ENCODE results near the gene DNAH2.
A peak's percentile ranks its signal among the peaks of the same experiment; 100 is the strongest.

Gene DNAH2, protein sequence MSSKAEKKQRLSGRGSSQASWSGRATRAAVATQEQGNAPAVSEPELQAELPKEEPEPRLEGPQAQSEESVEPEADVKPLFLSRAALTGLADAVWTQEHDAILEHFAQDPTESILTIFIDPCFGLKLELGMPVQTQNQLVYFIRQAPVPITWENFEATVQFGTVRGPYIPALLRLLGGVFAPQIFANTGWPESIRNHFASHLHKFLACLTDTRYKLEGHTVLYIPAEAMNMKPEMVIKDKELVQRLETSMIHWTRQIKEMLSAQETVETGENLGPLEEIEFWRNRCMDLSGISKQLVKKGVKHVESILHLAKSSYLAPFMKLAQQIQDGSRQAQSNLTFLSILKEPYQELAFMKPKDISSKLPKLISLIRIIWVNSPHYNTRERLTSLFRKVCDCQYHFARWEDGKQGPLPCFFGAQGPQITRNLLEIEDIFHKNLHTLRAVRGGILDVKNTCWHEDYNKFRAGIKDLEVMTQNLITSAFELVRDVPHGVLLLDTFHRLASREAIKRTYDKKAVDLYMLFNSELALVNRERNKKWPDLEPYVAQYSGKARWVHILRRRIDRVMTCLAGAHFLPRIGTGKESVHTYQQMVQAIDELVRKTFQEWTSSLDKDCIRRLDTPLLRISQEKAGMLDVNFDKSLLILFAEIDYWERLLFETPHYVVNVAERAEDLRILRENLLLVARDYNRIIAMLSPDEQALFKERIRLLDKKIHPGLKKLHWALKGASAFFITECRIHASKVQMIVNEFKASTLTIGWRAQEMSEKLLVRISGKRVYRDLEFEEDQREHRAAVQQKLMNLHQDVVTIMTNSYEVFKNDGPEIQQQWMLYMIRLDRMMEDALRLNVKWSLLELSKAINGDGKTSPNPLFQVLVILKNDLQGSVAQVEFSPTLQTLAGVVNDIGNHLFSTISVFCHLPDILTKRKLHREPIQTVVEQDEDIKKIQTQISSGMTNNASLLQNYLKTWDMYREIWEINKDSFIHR (N-terminal part only)

DNA sequence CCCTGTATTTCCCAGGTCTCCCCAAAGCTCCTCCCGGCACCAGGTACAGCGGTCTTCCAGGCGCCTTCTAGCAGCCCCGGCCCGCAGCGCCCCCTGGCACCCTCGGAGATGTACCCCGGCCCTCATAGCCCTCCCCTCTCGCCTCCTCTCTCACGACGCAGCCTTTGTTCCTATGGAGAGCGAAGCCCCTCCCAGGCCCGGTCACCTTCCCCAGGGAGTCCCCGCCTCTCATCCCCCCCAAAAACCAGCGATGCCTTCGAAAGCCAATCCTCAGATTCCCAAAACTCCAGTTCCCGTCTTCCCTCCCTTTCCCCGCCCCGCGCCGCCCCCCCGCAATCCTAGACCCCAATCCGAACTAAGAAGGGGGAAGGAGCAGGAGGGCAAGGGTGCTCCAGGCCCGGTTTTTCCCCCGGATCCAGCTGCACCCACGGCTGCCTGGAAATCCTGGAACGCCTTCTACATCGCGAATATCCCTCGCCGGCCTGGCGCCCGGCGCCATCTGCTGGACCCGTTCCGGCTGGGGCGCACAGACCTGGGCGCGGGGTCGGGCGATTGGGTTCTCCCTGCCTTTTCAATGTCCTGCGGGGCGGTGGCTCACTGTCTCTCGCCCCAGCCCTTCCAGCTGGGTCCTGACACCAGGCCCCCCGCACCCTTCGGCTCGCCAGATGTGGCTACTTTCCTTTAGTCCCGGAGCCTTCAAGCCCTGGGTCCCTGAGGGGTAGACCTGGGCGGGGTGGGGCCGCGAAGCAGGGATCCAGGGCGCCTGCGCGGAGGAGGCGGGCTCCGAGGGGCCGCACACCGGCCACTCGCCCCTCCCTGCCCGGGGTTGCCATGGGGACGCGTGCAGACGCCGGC lies at the start of gene DNAH2:
DNAH2 (plus strand) TSS at position 844 of the 855 bp plus-strand sequence. CDS start 1,991 bp downstream, outside the sequence.
- peak; percentile 59 for DNase-seq (ENCODE audit: low read depth)
- peak within 1 kb of the TSS; percentile 68 for H3K4me3 ChIP-seq (ENCODE audit: low read depth, low read length)

DNA sequence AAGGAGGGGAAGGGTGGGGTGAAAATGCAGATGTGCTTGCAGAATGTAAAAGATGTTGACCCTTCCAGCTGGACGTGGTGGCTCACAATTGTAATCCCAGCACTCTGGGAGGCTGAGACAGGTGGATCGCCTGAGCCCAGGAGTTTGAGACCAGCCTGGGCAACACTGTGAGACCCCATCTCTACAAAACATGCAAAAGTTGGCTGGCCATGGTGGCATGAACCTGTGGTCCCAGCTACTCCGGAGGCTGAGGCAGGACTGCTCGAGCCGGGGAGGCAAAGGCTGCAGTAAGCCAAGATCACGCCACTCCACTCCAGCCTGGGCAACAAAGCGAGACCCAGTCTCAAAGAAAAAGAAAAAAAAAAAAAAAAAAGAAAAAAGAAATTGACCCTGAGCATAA lies 49.1 kb upstream of the DNAH2 start:
- H3K4me3 ChIP-seq (ENCODE audit: low read depth, low read length) = no peak overlapping the region
- DNase-seq (ENCODE audit: low read depth) = no peak

DNA sequence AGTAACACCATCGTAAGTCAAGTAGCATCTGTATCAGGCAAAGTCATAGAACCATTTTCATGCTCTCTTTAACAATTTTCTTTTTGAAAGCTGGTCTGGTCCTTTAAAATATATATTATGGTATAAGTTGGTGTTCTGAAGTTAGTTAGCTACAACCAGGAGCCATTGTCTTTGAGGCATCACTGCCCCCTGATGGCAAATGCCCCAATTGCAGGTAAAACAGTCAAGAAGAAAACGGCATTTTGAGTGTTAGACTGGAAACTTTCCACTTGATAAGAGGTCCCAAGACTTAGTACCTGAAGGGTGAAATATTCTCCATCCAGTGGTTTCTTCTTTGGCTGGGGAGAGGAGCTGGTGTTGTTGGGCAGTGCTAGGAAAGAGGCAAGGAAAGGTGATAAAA lies 44.3 kb upstream of the DNAH2 start:
- no peak overlapping the region for H3K4me3 ChIP-seq (ENCODE audit: low read depth, low read length)
- DNase-seq (ENCODE audit: low read depth) = no peak

DNA sequence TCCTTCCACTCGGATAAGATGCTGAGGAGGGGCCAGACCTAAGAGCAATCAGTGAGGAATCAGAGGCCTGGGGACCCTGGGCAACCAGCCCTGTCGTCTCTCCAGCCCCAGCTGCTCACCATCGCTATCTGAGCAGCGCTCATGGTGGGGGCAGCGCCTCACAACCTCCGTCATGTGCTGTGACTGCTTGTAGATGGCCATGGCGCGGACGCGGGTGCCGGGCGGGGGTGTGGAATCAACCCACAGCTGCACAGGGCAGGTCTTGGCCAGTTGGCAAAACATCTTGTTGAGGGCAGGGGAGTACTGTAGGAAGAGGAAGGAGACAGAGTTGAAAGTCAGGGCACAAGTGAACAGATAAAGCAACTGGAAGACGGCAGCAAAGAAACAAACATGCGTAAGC lies 42.6 kb upstream of the DNAH2 start:
- no peak overlapping the region for H3K4me3 ChIP-seq (ENCODE audit: low read depth, low read length)
- DNase-seq (ENCODE audit: low read depth) = no peak

DNA sequence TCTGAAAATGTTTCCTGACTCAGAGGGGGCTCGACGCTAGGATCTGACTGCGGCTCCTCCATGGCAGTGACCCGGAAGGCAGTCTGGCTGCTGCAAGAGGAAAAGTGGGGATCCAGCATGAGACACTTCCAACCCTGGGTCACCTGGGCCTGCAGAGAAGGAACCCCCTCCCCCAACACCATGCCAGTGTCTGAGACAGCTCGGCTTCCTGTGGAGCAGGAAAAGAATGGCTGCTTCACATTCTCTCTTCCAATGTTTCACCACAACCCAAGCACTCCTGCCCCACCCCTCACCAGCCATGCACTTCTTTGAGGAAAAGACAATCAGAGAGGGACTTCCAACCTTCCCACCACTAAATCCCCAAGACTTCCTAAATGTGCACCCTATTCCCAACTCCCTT lies 41.0 kb upstream of the DNAH2 start:
- H3K4me3 ChIP-seq (ENCODE audit: low read depth, low read length) = no peak overlapping the region
- no peak for DNase-seq (ENCODE audit: low read depth)

DNA sequence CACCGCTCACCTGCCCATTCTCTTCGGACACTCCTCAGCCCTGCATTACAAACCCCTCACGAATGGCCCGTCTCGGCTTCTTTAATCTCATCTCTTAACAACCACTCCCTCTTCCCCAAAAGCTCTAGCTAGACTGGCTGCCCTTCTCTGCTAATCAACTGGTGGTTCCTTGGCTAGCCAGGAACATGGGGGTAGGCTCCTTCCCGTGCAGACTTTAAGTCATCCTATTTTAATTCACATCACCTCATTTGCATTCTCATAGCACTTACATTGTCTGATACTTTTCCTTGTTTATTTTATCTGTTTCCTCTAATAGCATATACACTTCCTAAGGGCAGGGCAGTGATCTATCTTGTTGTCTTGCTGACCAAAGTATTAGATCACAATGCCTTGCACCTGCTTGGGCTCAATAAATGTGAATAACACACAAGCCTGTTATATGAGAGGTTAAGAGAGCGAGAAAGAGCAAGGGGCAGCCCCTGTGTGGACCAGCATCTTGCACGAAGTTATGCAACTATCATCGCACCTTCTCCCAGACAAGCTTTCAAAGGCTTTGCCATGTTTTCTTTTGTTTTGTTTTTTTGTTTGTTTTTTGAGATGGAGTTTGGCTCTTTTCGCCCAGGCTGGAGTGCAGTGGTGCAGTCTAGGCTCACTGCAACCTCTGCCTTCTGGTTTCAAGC lies 40.0 kb upstream of the DNAH2 start:
- DNase-seq (ENCODE audit: low read depth) = no peak
- H3K4me3 ChIP-seq (ENCODE audit: low read depth, low read length) = no peak overlapping the region

DNA sequence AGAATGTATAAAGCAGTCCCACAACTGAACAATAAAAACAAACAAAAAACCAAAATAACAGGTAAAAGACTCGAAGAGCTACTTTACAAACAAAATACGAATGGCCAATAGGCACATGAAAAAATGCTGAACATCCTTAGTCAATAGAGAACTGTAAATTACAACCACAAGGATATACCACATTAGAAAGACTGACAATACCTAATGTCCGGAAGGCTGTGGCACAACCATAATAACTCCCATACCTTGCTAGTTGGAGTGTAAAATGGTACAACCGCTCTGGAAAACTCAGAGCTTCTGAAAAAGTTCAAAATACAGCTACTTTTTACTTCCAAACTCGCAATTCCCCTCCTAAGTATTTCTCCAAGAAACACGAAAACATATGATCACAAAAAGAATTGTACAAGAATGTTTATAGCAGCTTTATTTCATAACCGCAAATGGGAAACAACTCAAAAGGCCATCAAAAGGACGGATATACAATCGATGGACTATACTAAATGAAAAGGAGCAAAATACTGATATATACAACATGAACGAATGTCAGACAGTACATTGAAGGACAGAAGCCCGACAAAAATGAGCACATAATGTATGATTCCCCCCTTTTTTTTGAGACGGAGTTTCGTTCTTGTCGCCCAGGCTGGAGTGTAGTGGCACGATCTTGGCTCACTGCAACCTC lies 32.6 kb upstream of the DNAH2 start:
- no peak for DNase-seq (ENCODE audit: low read depth)
- H3K4me3 ChIP-seq (ENCODE audit: low read depth, low read length) = peak overlapping the region; percentile 99

DNA sequence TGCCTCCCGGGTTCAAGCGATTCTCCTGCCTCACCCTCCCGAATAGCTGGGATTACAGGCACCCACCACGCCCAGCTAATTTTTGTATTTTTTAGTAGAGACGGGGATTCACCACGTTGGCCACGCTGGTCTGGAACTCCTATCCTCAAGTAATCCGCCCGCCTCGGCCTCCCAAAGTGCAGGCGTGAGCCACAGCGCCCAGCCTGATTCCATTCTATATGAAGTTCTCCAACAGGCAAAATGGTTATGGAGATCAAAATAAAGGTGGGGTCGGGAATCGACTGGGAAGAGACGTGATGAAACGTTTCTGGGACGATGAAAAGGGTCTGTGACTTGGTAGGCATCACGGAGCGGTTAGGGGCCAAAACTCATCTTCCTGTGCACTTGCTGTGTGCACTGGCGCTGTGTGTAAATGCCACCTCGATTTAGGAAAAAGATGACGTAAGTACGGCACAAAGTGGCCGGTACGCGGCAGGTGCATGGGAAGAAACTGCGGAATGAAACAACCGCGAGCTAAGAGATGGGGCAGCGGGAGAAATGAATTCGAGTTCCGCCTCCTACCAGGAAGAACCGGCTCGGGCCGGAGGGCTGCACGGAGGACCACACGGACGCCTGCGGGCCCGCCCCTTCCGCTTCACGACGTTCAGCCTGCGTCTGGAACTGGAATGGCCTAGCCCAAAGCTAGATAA lies 31.9 kb upstream of the DNAH2 start:
- peak overlapping the region; percentile 99 for H3K4me3 ChIP-seq (ENCODE audit: low read depth, low read length)
- DNase-seq (ENCODE audit: low read depth) = peak; percentile 77

DNA sequence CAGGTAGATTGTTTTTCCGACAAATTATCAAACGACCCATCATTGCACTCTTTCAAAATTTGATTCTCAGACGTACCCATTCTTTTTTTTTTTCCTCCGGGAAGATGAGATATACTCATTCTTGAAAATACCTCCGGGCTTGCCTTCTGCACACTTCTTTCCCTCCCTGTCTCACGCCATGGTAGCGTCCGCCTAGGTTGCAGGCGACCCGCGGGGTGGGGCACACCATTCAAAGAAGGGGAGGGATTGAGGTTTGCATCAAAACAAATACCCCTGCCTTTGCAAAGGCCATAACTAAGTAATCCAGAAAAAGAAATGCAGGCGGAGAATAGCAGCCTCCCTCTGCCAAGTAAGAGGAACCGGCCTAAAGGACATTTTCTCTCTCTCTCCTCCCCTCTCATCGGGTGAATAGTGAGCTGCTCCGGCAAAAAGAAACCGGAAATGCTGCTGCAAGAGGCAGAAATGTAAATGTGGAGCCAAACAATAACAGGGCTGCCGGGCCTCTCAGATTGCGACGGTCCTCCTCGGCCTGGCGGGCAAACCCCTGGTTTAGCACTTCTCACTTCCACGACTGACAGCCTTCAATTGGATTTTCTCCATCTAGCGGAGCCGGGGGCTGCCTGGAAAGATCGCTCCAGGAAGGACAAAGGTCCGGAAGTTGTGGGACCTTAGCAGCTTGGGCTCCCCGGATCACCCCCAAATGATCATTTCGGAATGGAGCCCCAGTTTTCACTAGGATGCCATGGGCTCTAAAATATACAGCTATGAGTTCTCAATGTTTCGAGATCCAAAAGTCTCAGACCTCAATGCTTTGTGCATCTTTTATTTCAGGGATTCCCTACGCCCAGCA lies 31.1 kb upstream of the DNAH2 start:
- DNase-seq (ENCODE audit: low read depth) = peak; percentile 52
- peak overlapping the region; percentile 99 for H3K4me3 ChIP-seq (ENCODE audit: low read depth, low read length)

DNA sequence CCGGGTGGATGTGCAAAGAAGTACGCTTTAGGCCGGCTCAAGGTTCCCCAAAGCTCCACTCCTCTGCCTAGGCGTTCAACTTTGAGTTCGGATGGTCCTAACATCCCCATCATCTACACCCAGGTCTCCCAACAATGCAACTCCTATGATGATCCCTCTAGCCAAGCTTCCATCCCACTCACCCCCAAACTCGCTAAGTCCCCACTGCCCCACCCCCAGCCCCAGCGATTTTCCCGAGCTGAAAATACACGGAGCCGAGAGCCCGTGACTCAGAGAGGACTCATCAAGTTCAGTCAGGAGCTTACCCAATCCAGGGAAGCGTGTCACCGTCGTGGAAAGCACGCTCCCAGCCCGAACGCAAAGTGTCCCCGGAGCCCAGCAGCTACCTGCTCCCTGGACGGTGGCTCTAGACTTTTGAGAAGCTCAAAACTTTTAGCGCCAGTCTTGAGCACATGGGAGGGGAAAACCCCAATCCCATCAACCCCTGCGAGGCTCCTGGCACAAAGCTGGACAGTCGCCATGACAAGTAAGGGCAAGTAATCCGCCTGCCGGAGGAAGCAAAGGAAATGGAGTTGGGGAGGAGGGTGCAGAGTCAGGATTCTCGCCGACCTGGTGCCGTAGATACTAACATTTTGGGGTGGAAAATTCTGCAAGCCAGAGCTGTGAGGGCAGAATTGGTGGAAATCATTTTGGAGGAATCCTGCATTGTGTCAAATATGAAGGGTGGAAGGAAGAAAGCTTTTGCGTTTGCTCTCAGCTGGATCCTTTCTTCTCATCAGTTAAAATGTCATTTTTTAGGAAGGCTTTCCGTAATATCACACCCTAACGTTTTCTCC lies 30.3 kb upstream of the DNAH2 start, which contains the start of gene TP53:
TP53 (minus strand) TSS at position 419 of the 836 bp plus-strand sequence. CDS start 10,896 bp downstream, outside the sequence.
- peak within 1 kb of the TSS; percentile 99 for H3K4me3 ChIP-seq (ENCODE audit: low read depth, low read length)
- peak; percentile 65 for DNase-seq (ENCODE audit: low read depth)

DNA sequence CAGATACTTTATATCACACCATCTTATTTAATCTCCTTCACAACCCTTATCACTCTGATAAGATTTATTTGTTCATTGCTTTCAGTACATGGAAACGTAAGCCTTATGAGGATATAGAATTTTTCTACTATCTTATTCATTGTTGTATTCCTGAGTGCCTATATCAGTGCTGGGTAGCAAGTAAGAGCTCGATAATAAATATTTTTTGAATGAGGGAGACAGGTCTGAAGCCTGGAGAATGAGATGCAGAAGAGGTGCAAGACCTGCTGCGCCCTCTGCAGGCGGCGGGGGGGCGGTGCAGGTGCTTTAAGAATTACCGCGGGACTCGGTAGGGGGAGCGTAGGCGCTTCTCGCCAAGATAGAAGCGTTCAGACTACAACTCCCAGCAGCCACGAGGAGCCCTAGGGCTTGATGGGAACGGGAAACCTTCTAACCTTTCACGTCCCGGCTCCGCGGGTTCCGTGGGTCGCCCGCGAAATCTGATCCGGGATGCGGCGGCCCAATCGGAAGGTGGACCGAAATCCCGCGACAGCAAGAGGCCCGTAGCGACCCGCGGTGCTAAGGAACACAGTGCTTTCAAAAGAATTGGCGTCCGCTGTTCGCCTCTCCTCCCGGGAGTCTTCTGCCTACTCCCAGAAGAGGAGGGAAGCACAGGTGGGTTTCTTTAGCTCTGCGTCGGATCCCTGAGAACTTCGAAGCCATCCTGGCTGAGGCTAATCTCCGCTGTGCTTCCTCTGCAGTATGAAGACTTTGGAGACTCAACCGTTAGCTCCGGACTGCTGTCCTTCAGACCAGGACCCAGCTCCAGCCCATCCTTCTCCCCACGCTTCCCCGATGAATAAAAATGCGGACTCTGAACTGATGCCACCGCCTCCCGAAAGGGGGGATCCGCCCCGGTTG lies 29.4 kb upstream of the DNAH2 start, which contains the start of gene WRAP53:
WRAP53 (plus strand) TSS at position 570 of the 900 bp plus-strand sequence; CDS start at position 742, 172 bp downstream.
- peak; percentile 97 for DNase-seq (ENCODE audit: low read depth)

DNA sequence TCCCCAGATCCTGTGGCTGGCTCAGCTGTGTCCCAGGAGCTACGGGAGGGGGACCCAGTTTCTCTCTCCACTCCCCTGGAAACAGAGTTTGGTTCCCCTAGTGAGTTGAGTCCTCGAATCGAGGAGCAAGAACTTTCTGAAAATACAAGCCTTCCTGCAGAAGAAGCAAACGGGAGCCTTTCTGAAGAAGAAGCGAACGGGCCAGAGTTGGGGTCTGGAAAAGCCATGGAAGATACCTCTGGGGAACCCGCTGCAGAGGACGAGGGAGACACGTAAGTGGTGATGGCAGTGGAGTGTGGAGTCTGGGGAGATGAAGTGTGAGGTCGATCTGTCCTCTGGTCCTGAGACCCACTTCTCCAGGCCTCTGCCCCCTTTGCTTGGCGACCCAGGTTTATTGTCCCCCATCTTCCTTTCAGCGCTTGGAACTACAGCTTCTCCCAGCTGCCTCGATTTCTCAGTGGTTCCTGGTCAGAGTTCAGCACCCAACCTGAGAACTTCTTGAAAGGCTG lies 28.7 kb upstream of the DNAH2 start:
- H3K4me3 ChIP-seq (ENCODE audit: low read depth, low read length) = peak overlapping the region; percentile 99

More for the DNA sequence above, 29.4 kb upstream of the DNAH2 start, which contains the start of gene WRAP53:
- peak within 1 kb of the TSS; percentile 99 for H3K4me3 ChIP-seq (ENCODE audit: low read depth, low read length)

DNA sequence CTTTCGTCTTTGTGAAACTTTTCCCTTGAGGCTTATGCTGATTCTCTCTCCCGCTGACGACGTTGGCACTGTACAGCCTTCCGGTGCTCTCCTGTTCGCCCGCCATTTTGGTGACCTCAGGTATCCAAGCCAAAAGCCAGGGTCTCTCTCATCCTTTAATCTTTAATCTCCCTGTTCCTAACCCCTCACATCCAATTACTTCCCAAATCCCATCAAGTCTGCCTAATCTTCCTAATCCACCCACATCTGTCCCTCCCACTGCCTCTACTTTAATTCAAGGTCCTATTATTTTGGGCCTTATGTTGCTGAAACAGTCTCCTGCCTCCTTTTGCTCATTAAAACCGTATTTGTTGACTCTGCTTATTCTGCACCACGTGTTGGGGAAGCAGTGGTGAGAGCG lies 22.0 kb upstream of the DNAH2 start:
- DNase-seq (ENCODE audit: low read depth) = no peak
- no peak overlapping the region for H3K4me3 ChIP-seq (ENCODE audit: low read depth, low read length)

More for the DNA sequence above, 28.7 kb upstream of the DNAH2 start:
- no peak for DNase-seq (ENCODE audit: low read depth)

DNA sequence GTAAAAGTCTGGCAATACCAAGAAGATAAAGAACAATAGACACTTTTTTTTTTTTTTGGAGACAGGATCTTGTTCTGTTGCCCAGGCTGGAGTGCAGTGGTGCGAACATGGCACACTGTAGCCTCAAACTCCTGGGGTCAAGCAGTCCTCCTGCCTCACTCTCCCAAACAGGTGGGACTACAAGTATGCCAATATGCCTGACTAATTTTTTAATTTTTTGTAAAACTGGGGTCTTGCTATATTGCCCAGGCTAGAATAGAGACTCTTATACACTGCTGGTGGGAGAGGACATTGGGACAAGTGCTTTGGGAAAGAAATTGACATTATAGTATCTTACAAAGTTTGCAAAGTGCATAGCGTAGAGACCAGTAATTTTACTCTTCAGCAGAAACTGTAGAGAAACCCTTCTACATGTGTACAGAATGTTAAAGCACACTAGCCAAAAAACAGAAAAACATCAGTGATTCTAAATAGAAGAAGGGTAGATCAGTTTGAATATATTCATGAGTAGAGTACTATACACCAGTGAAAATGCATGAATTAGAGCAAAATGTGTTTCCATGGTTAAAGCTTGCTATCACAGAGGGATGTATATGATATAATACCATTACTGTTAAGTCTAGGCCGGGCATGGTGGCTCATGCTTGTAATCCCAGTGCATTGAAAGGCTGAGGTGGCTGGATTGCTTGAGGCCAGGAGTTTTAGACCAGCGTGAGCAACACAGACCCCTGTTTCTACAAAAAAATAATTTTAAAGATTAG lies 19.5 kb upstream of the DNAH2 start:
- no peak overlapping the region for H3K4me3 ChIP-seq (ENCODE audit: low read depth, low read length)
- DNase-seq (ENCODE audit: low read depth) = no peak

All from skeletal muscle cell (primary cell).